CD1c-positive myeloid dendritic cell (primary cell): ENCODE measurements around the gene KRTAP5-2.
"Not testable (repeated sequence)": the region's sequence is repeated elsewhere in the genome, so short reads cannot be mapped to it uniquely, and the experiment has no call there.

ENCODE experiments used
- DNase-seq: peaks from one replicate; pipeline ENCODE4 v3.0.0-alpha.2; 2016; ENCODE audit errors: extremely low spot score

The KRTAP5-2 gene

GRCh38 chr11:1589996-1590395, 8.1 kb downstream of the KRTAP5-2 start:
- no peak for DNase-seq

GRCh38 chr11:1589191-1589963, 8.7 kb downstream of the KRTAP5-2 start:
- DNase-seq = peak; percentile 65

GRCh38 chr11:1586699-1587098, 11.4 kb downstream of the KRTAP5-2 start:
- no peak for DNase-seq

- not testable (repeated sequence) for DNase-seq
These were observed 13.3 kb downstream of the KRTAP5-2 start, which contains the start of gene KRTAP5-1 for GRCh38 chr11:1584661-1585370. Gene KRTAP5-1, minus strand, starts transcription at chr11:1585283. Its CDS starts 34 bp downstream, at chr11:1585249.

- DNase-seq = not testable (repeated sequence)
These were observed 15.2 kb downstream of the KRTAP5-2 start for GRCh38 chr11:1582909-1583308.

GRCh38 chr11:1581976-1582375, 16.1 kb downstream of the KRTAP5-2 start:
- DNase-seq = no peak

GRCh38 chr11:1576825-1577224, 21.3 kb downstream of the KRTAP5-2 start:
- no peak for DNase-seq

- not testable (repeated sequence) for DNase-seq
These were observed 22.3 kb downstream of the KRTAP5-2 start for GRCh38 chr11:1575756-1576155.

GRCh38 chr11:1574933-1575242, 23.2 kb downstream of the KRTAP5-2 start:
- DNase-seq = no peak

- DNase-seq = peak; percentile 66
These were observed 23.7 kb downstream of the KRTAP5-2 start for GRCh38 chr11:1574238-1574932.

GRCh38 chr11:1573903-1574237, 24.2 kb downstream of the KRTAP5-2 start:
- DNase-seq = no peak

- no peak for DNase-seq
These were observed 24.8 kb downstream of the KRTAP5-2 start for GRCh38 chr11:1573077-1573902.

- peak; percentile 95 for DNase-seq
These were observed 25.7 kb downstream of the KRTAP5-2 start, which contains the start of gene DUSP8 for GRCh38 chr11:1572197-1573076. Gene DUSP8, minus strand, starts transcription at chr11:1572271. Its CDS starts 6,445 bp downstream, at chr11:1565826.

- DNase-seq = no peak
These were observed 26.3 kb downstream of the KRTAP5-2 start for GRCh38 chr11:1571760-1572196.

GRCh38 chr11:1570896-1571759, 27.0 kb downstream of the KRTAP5-2 start:
- DNase-seq = no peak

- DNase-seq = no peak
These were observed 27.6 kb downstream of the KRTAP5-2 start for GRCh38 chr11:1570531-1570895.

GRCh38 chr11:1570001-1570453, 28.1 kb downstream of the KRTAP5-2 start:
- no peak for DNase-seq

- DNase-seq = no peak
These were observed 28.8 kb downstream of the KRTAP5-2 start for GRCh38 chr11:1569251-1569780.

GRCh38 chr11:1568441-1568911, 29.6 kb downstream of the KRTAP5-2 start:
- DNase-seq = peak; percentile 37
